HEK293T (cell line): Measurements from ENCODE around the gene PRPF19.

Source experiments
- BHLHE40 ChIP-seq: fragments of 450-650 bp; IDR thresholded peaks from 2 replicates; pipeline ENCODE4 v1.6.1; 2016; ENCODE audit warnings: mild to moderate bottlenecking, moderate library complexity, borderline replicate concordance
- CTBP1 ChIP-seq: fragments of 450-650 bp; IDR thresholded peaks from 2 replicates; pipeline ENCODE4 v1.6.1; 2016; ENCODE audit warnings: borderline replicate concordance
- ELF4 ChIP-seq: fragments of 450-650 bp; IDR thresholded peaks from 2 replicates; pipeline ENCODE4 v1.6.1; 2017; ENCODE audit warnings: antibody characterized with exemption
- FOXK2 ChIP-seq: fragments of 450-650 bp; IDR thresholded peaks from 2 replicates; pipeline ENCODE4 v1.6.1; 2016; ENCODE audit warnings: mild to moderate bottlenecking
- FOXM1 ChIP-seq: fragments of 450-650 bp; IDR thresholded peaks from 2 replicates; pipeline ENCODE4 v1.6.1; 2017; ENCODE audit warnings: mild to moderate bottlenecking, borderline replicate concordance
- SP1 ChIP-seq: fragments of 450-650 bp; IDR thresholded peaks from 2 replicates; pipeline ENCODE4 v1.6.1; 2017
- SUZ12 ChIP-seq: fragments of 450-650 bp; IDR thresholded peaks from 2 replicates; pipeline ENCODE4 v1.6.1; 2016; ENCODE audit warnings: mild to moderate bottlenecking
- TARDBP ChIP-seq: fragments of 450-650 bp; IDR thresholded peaks from 2 replicates; pipeline ENCODE4 v1.6.1; 2016
- ZNF384 ChIP-seq: fragments of 450-650 bp; IDR thresholded peaks from 2 replicates; pipeline ENCODE4 v1.6.1; 2016

DNA sequence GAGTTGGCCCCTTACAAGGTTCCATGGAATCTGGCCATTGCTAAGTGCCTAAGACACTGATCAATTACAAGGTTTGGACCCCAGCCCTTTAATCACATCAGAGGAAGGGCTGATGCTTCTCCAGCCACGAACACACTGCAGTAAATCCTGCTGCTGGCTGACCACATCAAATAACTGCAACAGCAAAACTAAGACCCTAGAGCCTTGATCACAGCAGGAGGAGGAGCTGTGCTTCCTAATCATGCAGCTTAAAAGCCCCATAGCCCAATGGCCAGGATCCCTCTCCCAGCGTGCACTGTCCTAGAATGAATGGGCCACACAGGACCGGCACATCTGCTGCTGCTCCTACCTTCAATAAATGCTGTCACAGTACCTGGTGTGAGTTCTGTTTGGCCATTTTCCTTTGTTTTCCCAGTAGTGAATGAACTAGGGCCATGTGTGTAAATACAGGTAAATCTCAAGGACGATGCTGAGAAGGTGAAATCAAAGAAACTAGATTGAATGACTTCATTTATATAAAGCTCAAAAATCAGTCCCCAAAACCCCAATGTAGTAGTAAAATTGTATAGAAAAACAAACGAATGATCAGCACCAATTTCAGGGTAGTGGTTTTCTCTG, 26.3 kb downstream of the PRPF19 start:
- TF ChIP-seq FOXM1 (no peak), SP1 (no peak), BHLHE40 (no peak), SUZ12 (no peak), FOXK2 (no peak), ELF4 (no peak), TARDBP (no peak), ZNF384 (no peak), CTBP1 (no peak)
